ENCODE results near the gene CDKN2D. TPM values are rescaled to one million over a fixed set of nuclear protein-coding genes. Genes with fewer than 3 reads are reported as not detected.

Gene CDKN2D
- total RNA-seq, 1 donor from 2014 or later: 12.0 TPM

- peaks cover 31% of the 10 kb centered on the region for H3K4me1 Mint-ChIP-seq (ENCODE audit: low read depth)
- H3K9me3 Mint-ChIP-seq (ENCODE audit: low read depth): no peaks in the 10 kb centered on the region
- H3K4me3 Mint-ChIP-seq (ENCODE audit: unreplicated experiment): peak overlapping the region; percentile 62
- no peaks in the 10 kb centered on the region for H3K27me3 Mint-ChIP-seq (ENCODE audit: low read depth)
- H3K36me3 Mint-ChIP-seq (ENCODE audit: low read depth): no peaks in the 10 kb centered on the region
- TF ChIP-seq, protein P1, sequence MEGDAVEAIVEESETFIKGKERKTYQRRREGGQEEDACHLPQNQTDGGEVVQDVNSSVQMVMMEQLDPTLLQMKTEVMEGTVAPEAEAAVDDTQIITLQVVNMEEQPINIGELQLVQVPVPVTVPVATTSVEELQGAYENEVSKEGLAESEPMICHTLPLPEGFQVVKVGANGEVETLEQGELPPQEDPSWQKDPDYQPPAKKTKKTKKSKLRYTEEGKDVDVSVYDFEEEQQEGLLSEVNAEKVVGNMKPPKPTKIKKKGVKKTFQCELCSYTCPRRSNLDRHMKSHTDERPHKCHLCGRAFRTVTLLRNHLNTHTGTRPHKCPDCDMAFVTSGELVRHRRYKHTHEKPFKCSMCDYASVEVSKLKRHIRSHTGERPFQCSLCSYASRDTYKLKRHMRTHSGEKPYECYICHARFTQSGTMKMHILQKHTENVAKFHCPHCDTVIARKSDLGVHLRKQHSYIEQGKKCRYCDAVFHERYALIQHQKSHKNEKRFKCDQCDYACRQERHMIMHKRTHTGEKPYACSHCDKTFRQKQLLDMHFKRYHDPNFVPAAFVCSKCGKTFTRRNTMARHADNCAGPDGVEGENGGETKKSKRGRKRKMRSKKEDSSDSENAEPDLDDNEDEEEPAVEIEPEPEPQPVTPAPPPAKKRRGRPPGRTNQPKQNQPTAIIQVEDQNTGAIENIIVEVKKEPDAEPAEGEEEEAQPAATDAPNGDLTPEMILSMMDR (IDR thresholded peaks at IDR 0.05): no peak
- peak overlapping the region; percentile 64 for H3K27ac Mint-ChIP-seq (ENCODE audit: unreplicated experiment)
- no peak for DNase-seq (ENCODE audit: low spot score)
Observed at GRCh38 chr19:10517760-10518443, 50.9 kb downstream of the CDKN2D start.

DNA sequence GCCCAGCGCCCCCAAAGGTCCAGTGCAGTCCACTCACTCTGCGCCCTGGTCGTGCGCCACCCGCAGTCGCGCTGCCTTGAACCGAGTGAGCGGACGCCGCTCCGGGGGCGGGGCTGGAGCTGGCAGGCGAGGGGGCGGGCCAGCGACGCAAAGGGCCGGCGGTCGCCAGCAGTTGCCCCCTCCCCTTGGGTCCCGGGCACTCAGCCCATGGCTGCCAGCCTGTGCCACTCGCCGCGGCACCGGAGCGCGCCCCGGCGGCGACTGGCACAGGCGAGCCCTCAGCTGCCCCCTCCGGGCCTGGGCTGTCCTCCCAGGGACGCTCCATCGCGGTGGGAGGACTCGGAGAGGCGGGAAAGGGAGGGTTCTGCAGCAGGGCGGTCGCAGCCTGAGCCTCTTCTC, 51.4 kb downstream of the CDKN2D start, which contains the start of gene S1PR5:
S1PR5 (minus strand) TSS at position 87 of the 399 bp plus-strand sequence. CDS start 2,436 bp downstream, outside the sequence.
- no peak for DNase-seq (ENCODE audit: low spot score)
- Mint-ChIP-seq H3K4me3 (ENCODE audit: unreplicated experiment) (peak within 1 kb of the TSS; percentile 79), H3K36me3 (ENCODE audit: low read depth) (no peaks in the 10 kb centered on the region), H3K9me3 (ENCODE audit: low read depth) (no peaks in the 10 kb centered on the region), H3K4me1 (ENCODE audit: low read depth) (peaks cover 31% of the 10 kb centered on the region), H3K27me3 (ENCODE audit: low read depth) (no peaks in the 10 kb centered on the region), H3K27ac (ENCODE audit: unreplicated experiment) (peak within 1 kb of the TSS; percentile 80)
- TF ChIP-seq, protein P1 (IDR thresholded peaks at IDR 0.05): peak; percentile 49

DNA sequence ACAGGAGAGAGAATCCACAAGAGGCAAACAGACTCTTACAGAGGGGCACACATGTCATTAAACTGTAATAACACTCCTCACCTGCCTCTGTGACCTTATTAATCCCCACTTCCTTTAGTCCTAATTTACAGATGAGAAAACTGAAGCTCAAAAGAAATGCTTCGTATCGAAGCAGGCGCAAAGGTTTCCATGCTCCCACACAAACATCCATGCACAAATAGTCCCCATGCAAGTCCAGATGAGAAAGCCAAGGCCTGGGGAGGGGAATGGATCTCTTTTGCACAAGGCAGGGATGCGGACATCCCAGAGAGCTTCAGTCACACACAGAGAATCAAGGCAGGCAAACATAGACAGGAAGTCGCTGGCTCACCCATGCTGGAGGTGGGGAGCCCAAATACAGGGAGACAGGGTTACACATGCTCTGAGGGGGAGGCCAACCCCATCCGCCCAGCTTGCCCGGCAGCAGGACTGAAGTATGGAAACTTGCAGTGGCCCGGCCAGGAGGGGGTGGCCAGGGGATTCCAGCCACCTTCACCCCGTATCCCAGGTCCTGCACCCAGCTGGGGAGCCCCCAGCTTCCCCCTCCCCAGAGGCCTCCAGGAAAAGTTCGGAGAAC, 52.0 kb downstream of the CDKN2D start:
- H3K4me3 Mint-ChIP-seq (ENCODE audit: unreplicated experiment): peak overlapping the region; percentile 79
- TF ChIP-seq, protein P1 (IDR thresholded peaks at IDR 0.05): no peak
- peaks cover 31% of the 10 kb centered on the region for H3K4me1 Mint-ChIP-seq (ENCODE audit: low read depth)
- no peaks in the 10 kb centered on the region for H3K27me3 Mint-ChIP-seq (ENCODE audit: low read depth)
- H3K27ac Mint-ChIP-seq (ENCODE audit: unreplicated experiment): peak overlapping the region; percentile 80
- no peaks in the 10 kb centered on the region for H3K36me3 Mint-ChIP-seq (ENCODE audit: low read depth)
- DNase-seq (ENCODE audit: low spot score): no peak
- no peaks in the 10 kb centered on the region for H3K9me3 Mint-ChIP-seq (ENCODE audit: low read depth)

Small RNA genes within 50 kb of the gene (microRNA-seq; reads per million reads assigned to microRNA genes)
- not detected for gene MIR1238 (ENCODE audit: borderline number of aligned reads)

Other genes starting within 250 kb of the CDKN2D start
- 32.3 to 38.2 TPM (median 33.0 TPM) in 3 replicates for gene RAVER1, start 235.4 kb downstream of the CDKN2D start, total RNA-seq
- 14.0 to 17.0 TPM (median 15.3 TPM) in 3 replicates for gene ICAM3, start 229.4 kb downstream of the CDKN2D start, total RNA-seq
- gene TYK2, start 188.4 kb downstream of the CDKN2D start, total RNA-seq: 94.4 to 132 TPM (median 104 TPM) in 3 replicates
- 137 to 159 TPM (median 141 TPM) in 3 replicates for gene CDC37, start 165.4 kb downstream of the CDKN2D start, total RNA-seq
- 16.8 to 18.9 TPM (median 18.8 TPM) in 3 replicates for gene PDE4A, start 148.4 kb downstream of the CDKN2D start, total RNA-seq
- gene KEAP1, start 65.6 kb downstream of the CDKN2D start, total RNA-seq: 69.3 to 79.9 TPM (median 70.9 TPM) in 3 replicates
- gene S1PR5, start 51.5 kb downstream of the CDKN2D start, total RNA-seq: 3.7 to 6.7 TPM (median 6.4 TPM) in 3 replicates
- gene ATG4D, start 25.1 kb downstream of the CDKN2D start, total RNA-seq: 14.8 to 23.2 TPM (median 21.7 TPM) in 3 replicates
- gene KRI1, start 3.0 kb downstream of the CDKN2D start, total RNA-seq: 14.2 to 16.1 TPM (median 15.4 TPM) in 3 replicates
- 0.45 TPM in 1 of 3 replicates, not detected in the others for gene AP1M2, start 18.3 kb upstream of the CDKN2D start, total RNA-seq
- gene SLC44A2, start 56.6 kb upstream of the CDKN2D start, total RNA-seq: 132 to 223 TPM (median 220 TPM) in 3 replicates
- 156 to 234 TPM (median 171 TPM) in 3 replicates for gene ILF3, start 85.4 kb upstream of the CDKN2D start, total RNA-seq
- 28.2 to 50.2 TPM (median 33.7 TPM) in 3 replicates for gene QTRT1, start 132.5 kb upstream of the CDKN2D start, total RNA-seq
- gene DNM2, start 149.1 kb upstream of the CDKN2D start, total RNA-seq: 106 to 125 TPM (median 116 TPM) in 3 replicates